ENCODE results near the gene IMMP2L. TPM values are rescaled to one million over a fixed set of nuclear protein-coding genes. Genes with fewer than 3 reads are reported as not detected.

The IMMP2L gene
- total RNA-seq, 1 experiment from 2014 or later, result 13.6 TPM

GRCh38 chr7:111092406-111093236, 469.7 kb downstream of the IMMP2L start:
- POLR2A ChIA-PET, result no interaction called here
- DNase-seq (ENCODE audit: low spot score), result no peak
- no peak overlapping the region for H3K4me3 Mint-ChIP-seq
- no peaks in the 10 kb centered on the region for H3K9me3 Mint-ChIP-seq
- peaks cover 71% of the 10 kb centered on the region for H3K4me1 Mint-ChIP-seq
- H3K36me3 Mint-ChIP-seq, result no peaks in the 10 kb centered on the region
- peaks cover 13% of the 10 kb centered on the region for H3K27me3 Mint-ChIP-seq (ENCODE audit: low read depth)
- no peak for ATAC-seq
- no peak overlapping the region for H3K27ac Mint-ChIP-seq
- CTCF ChIA-PET, result no interaction called here
- TF ChIP-seq KAT7 (CRISPR knock-in tag; IDR thresholded peaks at IDR 0.05; ENCODE audit: borderline replicate concordance) (no peak), PRDM15 (CRISPR knock-in tag; IDR thresholded peaks at IDR 0.05) (no peak), FOXP4 (CRISPR knock-in tag; IDR thresholded peaks at IDR 0.05) (no peak), CREM (CRISPR knock-in tag; IDR thresholded peaks at IDR 0.05) (no peak), ZMAT4 (CRISPR knock-in tag; IDR thresholded peaks at IDR 0.05) (no peak), ZSCAN18 (CRISPR knock-in tag; IDR thresholded peaks at IDR 0.05) (no peak)

GRCh38 chr7:111091593-111092358, 470.5 kb downstream of the IMMP2L start:
- POLR2A ChIA-PET, result no interaction called here
- CTCF ChIA-PET, result no interaction called here
- TF ChIP-seq RORB (CRISPR knock-in tag; IDR thresholded peaks at IDR 0.05) (no peak), ZNF219 (CRISPR knock-in tag; IDR thresholded peaks at IDR 0.05; ENCODE audit: borderline replicate concordance) (no peak), ZSCAN18 (CRISPR knock-in tag; IDR thresholded peaks at IDR 0.05) (no peak), FOXP1 (CRISPR knock-in tag; IDR thresholded peaks at IDR 0.05; ENCODE audit: borderline replicate concordance) (no peak), HMGXB4 (CRISPR knock-in tag; IDR thresholded peaks at IDR 0.05) (no peak), HMGA2 (CRISPR knock-in tag; IDR thresholded peaks at IDR 0.05) (no peak), NR3C1 (CRISPR knock-in tag; conservative IDR thresholded peaks at IDR 0.05; ENCODE audit: low read depth) (no peak), AFF4 (CRISPR knock-in tag; IDR thresholded peaks at IDR 0.05; ENCODE audit: borderline replicate concordance) (no peak), NR1H2 (CRISPR knock-in tag; IDR thresholded peaks at IDR 0.05) (no peak), ZNF317 (CRISPR knock-in tag; IDR thresholded peaks at IDR 0.05; ENCODE audit: borderline replicate concordance, low read depth) (no peak), ZNF423 (CRISPR knock-in tag; IDR thresholded peaks at IDR 0.05) (no peak)

More at GRCh38 chr7:111091593-111092358, 470.5 kb downstream of the IMMP2L start:
- Mint-ChIP-seq H3K4me1 (peaks cover 62% of the 10 kb centered on the region), H3K27me3 (ENCODE audit: low read depth) (peaks cover 13% of the 10 kb centered on the region), H3K9me3 (no peaks in the 10 kb centered on the region), H3K4me3 (no peak overlapping the region), H3K27ac (no peak overlapping the region; the same call in 1 of the 2 replicates), H3K36me3 (no peaks in the 10 kb centered on the region)
- DNase-seq (ENCODE audit: low spot score) (no peak), ATAC-seq (no peak)

Measured in WTC11 (cell line).